Upper lobe of left lung (tissue), 6 donors: ENCODE measurements around the gene LILRB2. TPM values are rescaled to one million over a fixed set of nuclear protein-coding genes. Genes with fewer than 3 reads are reported as not detected.
"Not testable (repeated sequence)": the region's sequence is repeated elsewhere in the genome, so short reads cannot be mapped to it uniquely, and the experiment has no call there.

Experiments used
- ATAC-seq, 2 donors: fragments of 200-7000 bp; cut with Tn5 transposase; one replicate each; pipeline ENCODE4 v1.9.1; 2022; ENCODE audit warnings: mild to moderate bottlenecking in 2 of 2, moderate library complexity in 2 of 2; ENCODE audit not compliant: low FRiP score in 2 of 2
- DNase-seq, 2 donors: peaks; one replicate each; pipeline ENCODE4 v3.0.0-alpha.2; 2019 to 2020
- H3K27ac ChIP-seq, 4 donors: fragments of 200-600 bp; sonication (generic); one replicate each; pipeline ENCODE4 v1.5.1; 2016 to 2019
- H3K27me3 ChIP-seq, 4 donors: fragments of 200-600 bp; sonication (generic); one replicate each; pipeline ENCODE4 v1.5.1; 2017 to 2019
- H3K36me3 ChIP-seq, 4 donors: fragments of 200-600 bp; sonication (generic); one replicate each; pipeline ENCODE4 v1.5.1; 2016 to 2019
- H3K4me1 ChIP-seq, 4 donors: fragments of 200-600 bp; sonication (generic); one replicate each; pipeline ENCODE4 v1.5.1; 2018 to 2019
- H3K4me3 ChIP-seq, 4 donors: fragments of 200-600 bp; sonication (generic); one replicate each; pipeline ENCODE4 v1.5.1; 2017 to 2019; ENCODE audit warnings: mild to moderate bottlenecking in 2 of 4, moderate library complexity in 1 of 4
- H3K9me3 ChIP-seq, 4 donors: fragments of 200-600 bp; sonication (generic); one replicate each; pipeline ENCODE4 v1.5.1; 2018 to 2019
- EP300 ChIP-seq, 4 donors: sonication (generic); formaldehyde crosslinking; IDR thresholded peaks; one replicate each; pipeline ENCODE4 v1.5.1; 2017; ENCODE audit warnings: antibody characterized with exemption in 4 of 4, control low read depth in 2 of 4
- POLR2A ChIP-seq, 4 donors: fragments of 450-650 bp; IDR thresholded peaks; one replicate each; pipeline ENCODE4 v1.5.1; 2016 to 2017; ENCODE audit warnings: antibody characterized with exemption in 4 of 4, mild to moderate bottlenecking in 2 of 4
- POLR2AphosphoS5 ChIP-seq, 2 donors: sonication (generic); formaldehyde crosslinking; IDR thresholded peaks; one replicate each; pipeline ENCODE4 v1.5.1; 2017; ENCODE audit warnings: antibody characterized with exemption in 2 of 2
- WGBS, 2 donors: methylation state at CpG; one replicate each; pipeline ENCODE4 v1.1.5; 2017 to 2018; 5-methylcytosine and 5-hydroxymethylcytosine counted together
- small RNA-seq, 4 donors: library from RNA; depleted of rRNA; stranded (forward); fragments of <200 nt; gene quantifications; one replicate each; pipeline ENCODE3, GENCODE V24; 2016
- total RNA-seq, 6 donors: library from RNA; depleted of rRNA in 4 of 6; stranded (reverse); fragments of >200 nt in 4 of 6; gene quantifications; one replicate each; pipeline versions ENCODE4 v1.1.0 to v1.2.1, GENCODE V29; 2016 to 2021
- TF ChIP-seq, protein P1 (sequence below), 6 experiments: fragments of 450-650 bp in 4 of 6; fragments of 200-600 bp in 2 of 6; sonication (generic) in 2 of 6; IDR thresholded peaks; one replicate each; pipeline ENCODE4 v1.5.1; 2016 to 2019; ENCODE audit warnings: antibody characterized with exemption in 6 of 6
- donor health status: DM: no; HTN: no; CAD: no; lungs with moderate emphysema.
- donor health status: DM: no; HTN: yes; CAD: no; lungs with severe emphysema.

The LILRB2 gene
- total RNA-seq, 6 donors from 2014 or later, result 11.2 to 37.0 (median 22.7) TPM

DNA sequence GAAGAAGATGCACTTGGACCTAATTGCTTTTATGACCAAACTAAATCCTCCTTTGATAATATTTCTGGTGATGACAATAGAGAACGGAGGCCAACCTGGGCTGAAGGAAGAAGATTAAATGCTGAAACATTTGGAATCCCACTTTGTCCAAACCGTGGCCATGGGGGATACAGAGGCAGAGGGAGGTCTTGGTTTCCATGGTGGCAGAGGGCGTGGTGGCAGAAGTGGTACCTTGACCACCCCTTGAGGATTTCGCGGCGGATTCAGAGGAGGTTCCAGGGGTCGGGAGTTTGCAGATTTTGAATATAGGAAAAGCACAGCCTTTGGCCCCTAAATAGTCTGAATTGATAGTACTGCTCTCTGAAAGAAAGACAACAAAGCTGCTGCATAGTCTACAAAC, 50.9 kb downstream of the LILRB2 start:
- ATAC-seq, result no peak
- H3K27ac ChIP-seq, result no peak overlapping the region
- WGBS, 2 donors, result 81 to 84% methylated on average over 7 of the region's 7 CpGs

DNA sequence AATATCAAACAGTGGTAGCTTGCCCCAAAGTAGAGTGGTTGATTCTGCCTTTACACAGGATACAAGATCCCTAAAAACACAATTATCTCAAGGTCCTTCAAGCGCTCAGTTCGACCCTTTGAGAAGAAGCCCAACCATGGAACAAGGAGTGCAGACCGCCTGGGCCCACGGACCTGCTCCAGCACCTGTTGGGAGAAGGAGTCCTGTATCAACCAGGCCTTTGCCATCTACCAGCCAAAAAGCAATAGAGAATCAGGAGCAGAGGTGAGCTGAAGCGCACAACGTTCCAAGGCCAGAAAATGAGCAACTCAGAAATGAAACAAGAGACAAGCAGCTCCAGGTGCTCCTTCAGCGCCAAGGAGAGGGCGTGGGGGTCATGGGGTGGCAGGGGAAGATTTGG, 51.8 kb downstream of the LILRB2 start:
- ATAC-seq, result no peak
- TF ChIP-seq POLR2AphosphoS5 (IDR thresholded peaks at IDR 0.05) (no peak), POLR2A (IDR thresholded peaks at IDR 0.05) (no peak), EP300 (IDR thresholded peaks at IDR 0.05) (no peak)
- TF ChIP-seq, protein P1, sequence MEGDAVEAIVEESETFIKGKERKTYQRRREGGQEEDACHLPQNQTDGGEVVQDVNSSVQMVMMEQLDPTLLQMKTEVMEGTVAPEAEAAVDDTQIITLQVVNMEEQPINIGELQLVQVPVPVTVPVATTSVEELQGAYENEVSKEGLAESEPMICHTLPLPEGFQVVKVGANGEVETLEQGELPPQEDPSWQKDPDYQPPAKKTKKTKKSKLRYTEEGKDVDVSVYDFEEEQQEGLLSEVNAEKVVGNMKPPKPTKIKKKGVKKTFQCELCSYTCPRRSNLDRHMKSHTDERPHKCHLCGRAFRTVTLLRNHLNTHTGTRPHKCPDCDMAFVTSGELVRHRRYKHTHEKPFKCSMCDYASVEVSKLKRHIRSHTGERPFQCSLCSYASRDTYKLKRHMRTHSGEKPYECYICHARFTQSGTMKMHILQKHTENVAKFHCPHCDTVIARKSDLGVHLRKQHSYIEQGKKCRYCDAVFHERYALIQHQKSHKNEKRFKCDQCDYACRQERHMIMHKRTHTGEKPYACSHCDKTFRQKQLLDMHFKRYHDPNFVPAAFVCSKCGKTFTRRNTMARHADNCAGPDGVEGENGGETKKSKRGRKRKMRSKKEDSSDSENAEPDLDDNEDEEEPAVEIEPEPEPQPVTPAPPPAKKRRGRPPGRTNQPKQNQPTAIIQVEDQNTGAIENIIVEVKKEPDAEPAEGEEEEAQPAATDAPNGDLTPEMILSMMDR (IDR thresholded peaks at IDR 0.05), result no peak
- WGBS, 2 donors, result 89 to 92% methylated on average over 8 of the region's 8 CpGs

More for the DNA sequence above, 50.9 kb downstream of the LILRB2 start:
- DNase-seq, result no peak
- H3K27me3 ChIP-seq, result no peaks in the 10 kb centered on the region
- H3K4me3 ChIP-seq, result no peak overlapping the region
- no peaks in the 10 kb centered on the region for H3K36me3 ChIP-seq
- H3K4me1 ChIP-seq, result peaks cover 0 to 4% (median 2%) of the 10 kb centered on the region in 4 donors
- TF ChIP-seq, protein P1 (IDR thresholded peaks at IDR 0.05), result no peak
- no peak for TF ChIP-seq POLR2A (IDR thresholded peaks at IDR 0.05)
- no peak for TF ChIP-seq EP300 (IDR thresholded peaks at IDR 0.05)
- TF ChIP-seq POLR2AphosphoS5 (IDR thresholded peaks at IDR 0.05), result no peak
- no peaks in the 10 kb centered on the region for H3K9me3 ChIP-seq

DNA sequence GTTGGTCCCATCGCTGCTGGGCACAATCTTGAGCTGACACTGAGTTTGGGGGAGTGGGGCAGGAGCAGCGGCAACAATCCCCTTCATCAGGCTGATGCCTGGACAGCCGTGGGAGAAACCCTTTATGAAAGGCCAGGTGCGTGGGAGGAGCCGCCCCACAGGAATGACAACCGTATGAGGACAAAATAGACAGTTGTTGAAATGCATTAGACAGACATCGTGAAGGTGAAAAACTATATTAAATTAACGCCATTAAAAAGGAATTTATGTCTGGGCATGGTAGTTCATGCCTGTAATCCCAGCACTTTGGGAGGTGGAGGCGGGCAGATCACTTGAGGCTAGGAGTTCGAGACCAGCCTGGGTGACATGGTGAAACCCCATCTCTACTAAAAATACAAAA, 56.3 kb downstream of the LILRB2 start:
- H3K27me3 ChIP-seq, DNase-seq, H3K36me3 ChIP-seq, H3K27ac ChIP-seq, H3K4me3 ChIP-seq, H3K9me3 ChIP-seq, H3K4me1 ChIP-seq, ATAC-seq: not testable (repeated sequence)
- WGBS, 2 donors, result 73 to 81% methylated on average over 9 to 10 of the region's 10 CpGs

More for the DNA sequence above, 51.8 kb downstream of the LILRB2 start:
- Histone ChIP-seq H3K4me1 (peaks cover 0 to 4% (median 2%) of the 10 kb centered on the region in 4 donors), H3K36me3 (no peaks in the 10 kb centered on the region), H3K27me3 (no peaks in the 10 kb centered on the region), H3K27ac (no peak overlapping the region), H3K9me3 (no peaks in the 10 kb centered on the region), H3K4me3 (no peak overlapping the region)
- DNase-seq, result no peak

DNA sequence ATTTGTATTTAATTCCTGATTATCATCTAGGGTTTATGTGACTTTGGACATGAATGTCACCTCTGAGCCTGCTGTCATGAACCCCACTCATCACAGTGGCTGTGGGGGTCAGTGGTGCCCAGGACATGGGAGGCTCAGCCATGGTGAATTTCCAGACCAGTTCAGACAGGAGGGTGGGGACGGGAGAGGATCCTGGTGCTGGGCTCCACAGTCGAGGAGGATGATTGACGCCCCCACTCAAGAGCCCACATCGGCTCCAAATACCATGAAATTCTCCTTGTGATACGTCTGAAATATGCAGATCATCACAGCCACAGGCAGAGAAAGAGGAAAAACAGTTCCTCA, 57.0 kb downstream of the LILRB2 start:
- not testable (repeated sequence) for H3K27me3 ChIP-seq, H3K4me3 ChIP-seq, H3K4me1 ChIP-seq, H3K36me3 ChIP-seq, DNase-seq, H3K9me3 ChIP-seq
- WGBS, 2 donors, result 43 to 55% methylated on average over 5 of the region's 5 CpGs
- peak in 1 of 2 donors; percentile 20 for ATAC-seq
- peak overlapping the region in 2 of 4 donors; percentile 86 to 87 for H3K27ac ChIP-seq

Small RNA genes within 50 kb of the gene (small RNA-seq; reads per million reads assigned to genes)
- gene AC245884.12 (0 reads per million in 4 donors), gene MIR4752 (0 reads per million in 4 donors), gene RNU6-1307P (0 reads per million in 4 donors)

Other genes starting within 250 kb of the LILRB2 start
- 1 to 10 TPM in 3 of 6 donors, not detected in 3; 1.2 to 3.0 (median 1.7) TPM for gene VSTM1, start 217.2 kb downstream of the LILRB2 start, total RNA-seq
- gene TARM1, start 199.7 kb downstream of the LILRB2 start, total RNA-seq, result not detected
- gene OSCAR, start 180.3 kb downstream of the LILRB2 start, total RNA-seq, result 100 to 1,000 TPM in 1 of 6 donors, 10 to 100 TPM in 5; 18.5 to 119 (median 49.5) TPM
- gene NDUFA3, start 178.3 kb downstream of the LILRB2 start, total RNA-seq, result 100 to 1,000 TPM in 2 of 6 donors, 10 to 100 TPM in 4; 11.5 to 127 (median 49.5) TPM
- 10 to 100 TPM; 10.5 to 51.3 (median 26.2) TPM for gene TFPT, start 165.5 kb downstream of the LILRB2 start, total RNA-seq
- gene PRPF31, start 165.4 kb downstream of the LILRB2 start, total RNA-seq, result 10 to 100 TPM; 43.9 to 73.3 (median 47.4) TPM
- gene CNOT3, start 143.3 kb downstream of the LILRB2 start, total RNA-seq, result 10 to 100 TPM; 18.8 to 65.0 (median 36.6) TPM
- 10 to 100 TPM in 3 of 6 donors, 1 to 10 TPM in 3; 8.5 to 16.8 (median 9.4) TPM for gene LENG1, start 121.4 kb downstream of the LILRB2 start, total RNA-seq
- gene TMC4, start 108.0 kb downstream of the LILRB2 start, total RNA-seq, result 100 to 1,000 TPM in 1 of 6 donors, 10 to 100 TPM in 5; 35.7 to 116 (median 48.5) TPM
- gene MBOAT7, start 91.5 kb downstream of the LILRB2 start, total RNA-seq, result 100 to 1,000 TPM in 1 of 6 donors, 10 to 100 TPM in 5; 43.7 to 121 (median 75.4) TPM
- gene TSEN34, start 89.8 kb downstream of the LILRB2 start, total RNA-seq, result 10 to 100 TPM; 43.2 to 78.4 (median 49.7) TPM
- 1,000 to 10,000 TPM in 5 of 6 donors, 100 to 1,000 TPM in 1; 985 to 1,704 (median 1,208) TPM for gene RPS9, start 80.3 kb downstream of the LILRB2 start, total RNA-seq
- 100 to 1,000 TPM in 1 of 6 donors, 10 to 100 TPM in 5; 43.4 to 106 (median 70.7) TPM for gene LILRB3, start 58.1 kb downstream of the LILRB2 start, total RNA-seq
- 10 to 100 TPM in 3 of 6 donors, 1 to 10 TPM in 3; 4.0 to 38.3 (median 15.2) TPM for gene LILRA6, start 38.3 kb downstream of the LILRB2 start, total RNA-seq
- gene LILRB5, start 23.8 kb downstream of the LILRB2 start, total RNA-seq, result 10 to 100 TPM in 2 of 6 donors, 1 to 10 TPM in 4; 5.1 to 54.5 (median 10.0) TPM
- gene LILRA5, start 32.1 kb upstream of the LILRB2 start, total RNA-seq, result 10 to 100 TPM in 3 of 6 donors, 1 to 10 TPM in 3; 3.1 to 34.9 (median 20.3) TPM
- gene LILRA4, start 58.1 kb upstream of the LILRB2 start, total RNA-seq, result 1 to 10 TPM in 3 of 6 donors, not detected in 3; 1.0 to 5.0 (median 1.7) TPM
- gene LAIR1, start 83.8 kb upstream of the LILRB2 start, total RNA-seq, result 100 to 1,000 TPM in 3 of 6 donors, 10 to 100 TPM in 3; 46.5 to 228 (median 111) TPM
- gene TTYH1, start 134.4 kb upstream of the LILRB2 start, total RNA-seq, result not detected
- 1,000 to 10,000 TPM in 1 of 6 donors, 100 to 1,000 TPM in 4, 10 to 100 TPM in 1; 72.2 to 1,027 (median 188) TPM for gene LENG8, start 168.1 kb upstream of the LILRB2 start, total RNA-seq
- gene LENG9, start 182.7 kb upstream of the LILRB2 start, total RNA-seq, result 10 to 100 TPM in 2 of 6 donors, 1 to 10 TPM in 4; 3.3 to 12.6 (median 9.1) TPM
- 10 to 100 TPM; 11.1 to 40.4 (median 20.6) TPM for gene CDC42EP5, start 192.2 kb upstream of the LILRB2 start, total RNA-seq
- gene LAIR2, start 221.7 kb upstream of the LILRB2 start, total RNA-seq, result not detected